PFSK-1 (cell line): ENCODE measurements around the gene ZNF19.

ENCODE experiments used
- FOXP2 ChIP-seq: optimal IDR thresholded peaks from 2 replicates; pipeline ENCODE3; 2011; ENCODE audit warnings: borderline replicate concordance, control low read depth, inconsistent platforms; ENCODE audit not compliant: insufficient read depth; ENCODE audit errors: extremely low read length, extremely low read depth
- POLR2AphosphoS5 ChIP-seq: IDR thresholded peaks from 2 replicates; pipeline ENCODE4 v1.6.1; 2012; ENCODE audit warnings: low read depth, mild to moderate bottlenecking, control low read depth, low read length, moderate library complexity
- REST ChIP-seq, 2 experiments: IDR thresholded peaks; 2 replicates each; pipeline versions ENCODE4 v1.6.1 to v1.8.0; 2011 to 2012; ENCODE audit warnings: low read depth in 2 of 2, low read length in 2 of 2, control low read depth in 1 of 2, inconsistent platforms in 1 of 2, mild to moderate bottlenecking in 1 of 2, moderate library complexity in 1 of 2; ENCODE audit not compliant: insufficient read depth in 1 of 2
- SIN3A ChIP-seq: IDR thresholded peaks from 2 replicates; pipeline ENCODE4 v1.6.1; 2012; ENCODE audit warnings: mild to moderate bottlenecking, low read length, moderate library complexity, borderline replicate concordance; ENCODE audit not compliant: insufficient read depth
- TAF1 ChIP-seq: IDR thresholded peaks from 2 replicates; pipeline ENCODE4 v1.6.1; 2012; ENCODE audit warnings: low read length, control low read depth, borderline replicate concordance; ENCODE audit not compliant: insufficient read depth

ZNF19 gene

DNA sequence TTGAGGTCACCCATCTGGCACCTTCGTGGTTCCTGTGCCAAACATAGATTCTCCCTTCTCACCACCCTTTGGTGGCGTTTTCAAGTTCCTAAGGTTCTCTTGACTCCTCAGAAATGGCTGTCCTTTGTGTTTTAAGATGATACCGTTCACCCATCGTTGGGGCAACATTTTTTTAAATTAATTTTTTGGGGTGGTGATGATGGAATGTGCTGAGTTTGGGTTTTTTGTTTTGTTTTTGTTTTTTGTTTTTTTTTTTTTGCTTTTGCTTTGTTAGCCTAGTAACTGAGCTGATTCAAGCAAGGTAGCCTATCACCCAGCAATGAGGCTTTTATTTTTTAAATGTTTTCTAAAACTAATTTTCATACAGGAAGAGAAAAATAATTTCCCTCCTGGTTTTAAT, 39.7 kb upstream of the ZNF19 start:
- TF ChIP-seq POLR2AphosphoS5 (no peak), TAF1 (no peak), FOXP2 (no peak), REST (IDR thresholded peaks at IDR 0.05; ENCODE audit: insufficient read depth in 1 of 2, low read depth in 2 of 2, low read length in 2 of 2) (no peak), SIN3A (no peak)

DNA sequence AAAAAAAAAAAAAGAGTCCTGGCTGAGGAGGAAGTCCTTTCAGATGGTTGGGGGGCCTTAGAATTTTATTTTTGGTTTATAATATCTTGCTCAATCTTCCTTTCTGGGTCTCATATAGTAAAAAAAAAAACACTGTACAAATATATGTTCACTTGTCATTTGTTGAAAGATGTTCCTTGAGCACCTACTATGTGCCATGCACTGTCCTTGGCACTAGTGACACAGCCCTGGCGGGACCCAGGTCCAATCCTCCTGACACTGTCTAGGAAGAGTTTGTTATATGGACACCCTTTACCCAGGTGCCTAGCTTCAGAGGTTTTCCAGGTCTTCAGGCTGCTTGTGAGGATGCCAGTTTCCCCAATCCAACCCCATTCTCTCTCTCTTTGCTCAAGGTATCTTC, 39.1 kb upstream of the ZNF19 start:
- no peak for TF ChIP-seq REST (IDR thresholded peaks at IDR 0.05; ENCODE audit: insufficient read depth in 1 of 2, low read depth in 2 of 2, low read length in 2 of 2)
- no peak for TF ChIP-seq FOXP2
- no peak for TF ChIP-seq SIN3A
- TF ChIP-seq TAF1 = no peak
- TF ChIP-seq POLR2AphosphoS5 = no peak

- TF ChIP-seq REST (IDR thresholded peaks at IDR 0.05; ENCODE audit: insufficient read depth in 1 of 2, low read depth in 2 of 2, low read length in 2 of 2) (no peak), TAF1 (no peak), FOXP2 (no peak), POLR2AphosphoS5 (no peak), SIN3A (no peak)
These were observed 37.0 kb upstream of the ZNF19 start, which contains the start of gene CHST4 for GRCh38 chr16:71526111-71526631. Gene CHST4, plus strand, starts transcription at chr16:71526426. Its CDS starts 10,252 bp downstream, at chr16:71536678.

- TF ChIP-seq TAF1 (no peak), POLR2AphosphoS5 (no peak), SIN3A (no peak), FOXP2 (no peak), REST (IDR thresholded peaks at IDR 0.05; ENCODE audit: insufficient read depth in 1 of 2, low read depth in 2 of 2, low read length in 2 of 2) (no peak)
These were observed 35.7 kb upstream of the ZNF19 start for GRCh38 chr16:71524566-71525553.

DNA sequence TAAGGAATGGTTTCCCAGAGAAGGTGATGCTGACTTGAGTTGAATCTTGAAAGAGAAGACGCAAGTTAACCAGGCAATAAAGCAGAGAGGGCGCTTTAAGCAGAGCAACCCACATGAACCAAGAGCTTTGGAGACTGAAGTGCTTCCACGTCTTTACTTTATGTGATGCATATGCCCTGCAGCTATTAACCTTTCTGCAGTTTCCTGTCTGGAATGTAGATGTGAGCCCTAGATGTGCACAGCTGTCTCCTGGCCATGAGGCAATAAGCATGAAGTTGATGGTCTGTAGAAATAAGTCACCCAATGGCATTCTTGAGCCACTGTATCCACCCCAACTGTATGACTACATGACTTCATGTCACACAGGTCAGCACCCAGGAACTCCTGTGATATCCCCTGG, 31.4 kb upstream of the ZNF19 start:
- TF ChIP-seq REST (IDR thresholded peaks at IDR 0.05; ENCODE audit: insufficient read depth in 1 of 2, low read depth in 2 of 2, low read length in 2 of 2) = no peak
- no peak for TF ChIP-seq SIN3A
- no peak for TF ChIP-seq POLR2AphosphoS5
